Nephron (organoid): ENCODE measurements around the gene KDM4B.

Experiments used
- H3K27ac Mint-ChIP-seq, 3 experiments: 2 replicates each; pipeline ENCODE4 v1.8.0; 2020; ENCODE audit warnings: mixed read lengths in 3 of 3, mild to moderate bottlenecking in 2 of 3, moderate library complexity in 1 of 3
- H3K27me3 Mint-ChIP-seq: 2 replicates; pipeline ENCODE4 v1.8.0; 2021; ENCODE audit warnings: low read depth, mild to moderate bottlenecking, moderate library complexity, mixed read lengths
- H3K36me3 Mint-ChIP-seq: 2 replicates; pipeline ENCODE4 v1.8.0; 2020; ENCODE audit warnings: low read depth, mixed read lengths
- H3K4me1 Mint-ChIP-seq: 2 replicates; pipeline ENCODE4 v1.8.0; 2020; ENCODE audit warnings: mixed read lengths
- H3K4me3 Mint-ChIP-seq, 3 experiments: 2 replicates each; pipeline ENCODE4 v1.8.0; 2020; ENCODE audit warnings: mild to moderate bottlenecking in 3 of 3, mixed read lengths in 3 of 3, moderate library complexity in 2 of 3
- H3K9me3 Mint-ChIP-seq: 2 replicates; pipeline ENCODE4 v1.8.0; 2020; ENCODE audit warnings: mixed read lengths
- CTCF ChIP-seq, 3 experiments: fragments of 200-600 bp; sonication (generic); IDR thresholded peaks; one replicate each; pipeline ENCODE4 v1.5.0; 2021; ENCODE audit warnings: antibody characterized with exemption in 3 of 3; ENCODE audit not compliant: unreplicated experiment in 3 of 3

Gene KDM4B

GRCh38 chr19:5042556-5042955, 73.6 kb downstream of the KDM4B start:
- no peak for TF ChIP-seq CTCF (IDR thresholded peaks at IDR 0.05; ENCODE audit: unreplicated experiment in 3 of 3)
- H3K9me3 Mint-ChIP-seq: no peaks in the 10 kb centered on the region
- no peak overlapping the region for H3K27ac Mint-ChIP-seq
- peaks cover 29% of the 10 kb centered on the region for H3K36me3 Mint-ChIP-seq
- no peak overlapping the region for H3K4me3 Mint-ChIP-seq
- peaks cover 8% of the 10 kb centered on the region for H3K4me1 Mint-ChIP-seq
- H3K27me3 Mint-ChIP-seq: no peaks in the 10 kb centered on the region

DNA sequence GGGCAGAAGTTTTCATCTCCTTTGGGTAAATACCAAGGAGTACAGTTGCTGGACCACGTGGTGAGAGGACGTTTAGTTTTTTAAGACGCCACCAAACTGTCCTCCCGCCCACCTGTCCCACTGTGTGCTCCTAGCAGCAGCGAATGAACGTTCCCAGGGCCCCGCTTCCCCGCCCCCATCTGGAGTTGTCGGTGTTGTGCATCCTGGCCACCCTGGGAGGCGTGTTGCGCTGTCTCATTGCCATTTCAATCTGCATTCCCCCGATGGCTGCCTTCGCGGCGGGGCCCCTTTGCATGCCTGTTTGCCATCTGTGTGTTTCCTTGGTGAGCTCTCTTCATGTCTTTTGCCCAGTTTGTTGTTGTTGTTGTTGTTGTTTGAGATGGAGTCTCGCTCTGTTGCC, 76.1 kb downstream of the KDM4B start:
- no peak for TF ChIP-seq CTCF (IDR thresholded peaks at IDR 0.05; ENCODE audit: unreplicated experiment in 3 of 3)
- H3K4me1 Mint-ChIP-seq: peaks cover 14% of the 10 kb centered on the region

DNA sequence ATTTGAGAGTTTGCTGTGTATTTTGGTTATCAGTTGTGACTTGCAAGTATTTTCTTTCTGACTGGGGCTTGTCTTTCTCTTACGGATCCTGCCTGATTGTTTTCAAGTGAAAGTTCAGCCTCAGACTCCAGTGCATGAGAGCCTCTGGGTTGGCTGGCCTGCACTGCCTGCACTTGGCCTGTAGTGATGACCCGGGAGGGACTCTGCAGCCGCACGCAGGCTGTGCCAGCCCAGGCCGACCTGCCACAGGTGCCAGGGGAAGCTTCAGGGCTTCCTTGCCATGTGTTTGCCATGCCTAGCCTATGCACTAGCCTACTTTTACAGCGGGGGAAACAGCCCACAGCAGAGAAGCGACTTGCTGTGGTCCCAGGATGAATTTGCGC, 77.0 kb downstream of the KDM4B start:
- Mint-ChIP-seq H3K27ac (no peak overlapping the region), H3K4me1 (peaks cover 17% of the 10 kb centered on the region), H3K27me3 (no peaks in the 10 kb centered on the region), H3K9me3 (no peaks in the 10 kb centered on the region), H3K36me3 (peaks cover 30% of the 10 kb centered on the region), H3K4me3 (no peak overlapping the region)
- TF ChIP-seq CTCF (IDR thresholded peaks at IDR 0.05; ENCODE audit: unreplicated experiment in 3 of 3): no peak

More for the DNA sequence above, 76.1 kb downstream of the KDM4B start:
- H3K36me3 Mint-ChIP-seq: peaks cover 32% of the 10 kb centered on the region
- no peaks in the 10 kb centered on the region for H3K9me3 Mint-ChIP-seq
- no peaks in the 10 kb centered on the region for H3K27me3 Mint-ChIP-seq
- H3K27ac Mint-ChIP-seq: no peak overlapping the region
- H3K4me3 Mint-ChIP-seq: no peak overlapping the region

- TF ChIP-seq CTCF (IDR thresholded peaks at IDR 0.05; ENCODE audit: unreplicated experiment in 3 of 3): no peak
- peaks cover 17% of the 10 kb centered on the region for H3K4me1 Mint-ChIP-seq
- no peak overlapping the region for H3K27ac Mint-ChIP-seq
- H3K36me3 Mint-ChIP-seq: peaks cover 30% of the 10 kb centered on the region
- no peak overlapping the region for H3K4me3 Mint-ChIP-seq
- no peaks in the 10 kb centered on the region for H3K9me3 Mint-ChIP-seq
- no peaks in the 10 kb centered on the region for H3K27me3 Mint-ChIP-seq
Observed at GRCh38 chr19:5046339-5047039, 77.6 kb downstream of the KDM4B start.

- Mint-ChIP-seq H3K4me1 (peaks cover 17% of the 10 kb centered on the region), H3K9me3 (no peaks in the 10 kb centered on the region), H3K27me3 (no peaks in the 10 kb centered on the region), H3K4me3 (no peak overlapping the region), H3K27ac (no peak overlapping the region), H3K36me3 (peaks cover 23% of the 10 kb centered on the region)
- TF ChIP-seq CTCF (IDR thresholded peaks at IDR 0.05; ENCODE audit: unreplicated experiment in 3 of 3): no peak
Observed at GRCh38 chr19:5047251-5047935, 78.5 kb downstream of the KDM4B start.
